NCI-H82 treated with DMSO at 0.1 percent for 48 hours (cell line): Measurements from ENCODE around the gene CHST11.

Experiments used
- DNase-seq: peaks from one replicate; lab custom pipeline; 2025; ENCODE audit not compliant: unreplicated experiment; lab: John Stamatoyannopoulos, UW

Gene CHST11

DNA sequence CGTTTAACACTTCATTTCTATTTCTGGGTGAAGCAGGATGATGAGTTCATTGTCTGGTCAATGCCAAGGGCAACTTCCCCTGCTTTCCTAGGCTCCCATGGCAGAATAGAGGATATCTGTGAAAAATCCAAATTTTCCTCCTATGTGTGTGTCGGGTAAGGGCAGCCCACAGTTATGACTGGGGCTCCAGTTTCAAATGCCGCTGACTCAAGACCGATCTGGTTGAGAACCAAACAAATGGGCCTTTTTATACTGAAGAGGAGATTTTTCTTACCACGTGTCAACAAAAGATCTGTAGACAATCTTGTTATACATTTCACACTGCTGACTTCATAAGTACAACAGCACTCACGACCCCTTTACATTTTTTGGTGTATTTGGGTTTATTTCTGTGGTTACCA is 120.8 kb downstream of the CHST11 start:
- no peak for DNase-seq

DNA sequence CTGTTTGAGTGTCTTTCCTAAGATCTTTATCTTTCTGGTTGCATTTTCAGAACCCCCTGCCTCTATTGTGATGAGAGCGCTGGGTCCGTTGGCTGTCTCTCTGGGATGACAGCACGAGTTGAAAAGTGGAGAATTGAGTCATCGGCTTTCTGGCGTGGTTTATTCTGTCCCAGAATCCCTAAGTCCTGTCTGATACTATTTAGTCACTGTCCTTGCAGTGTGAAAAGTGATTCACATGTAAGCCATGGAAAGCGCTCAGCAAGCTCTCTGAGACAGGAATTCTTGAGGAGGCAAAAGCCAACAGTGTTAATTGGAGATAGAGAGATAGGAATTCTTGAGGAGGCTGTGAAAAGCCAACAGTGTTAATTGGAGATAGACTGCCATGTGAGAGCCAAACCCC is 121.7 kb downstream of the CHST11 start:
- DNase-seq: no peak

DNA sequence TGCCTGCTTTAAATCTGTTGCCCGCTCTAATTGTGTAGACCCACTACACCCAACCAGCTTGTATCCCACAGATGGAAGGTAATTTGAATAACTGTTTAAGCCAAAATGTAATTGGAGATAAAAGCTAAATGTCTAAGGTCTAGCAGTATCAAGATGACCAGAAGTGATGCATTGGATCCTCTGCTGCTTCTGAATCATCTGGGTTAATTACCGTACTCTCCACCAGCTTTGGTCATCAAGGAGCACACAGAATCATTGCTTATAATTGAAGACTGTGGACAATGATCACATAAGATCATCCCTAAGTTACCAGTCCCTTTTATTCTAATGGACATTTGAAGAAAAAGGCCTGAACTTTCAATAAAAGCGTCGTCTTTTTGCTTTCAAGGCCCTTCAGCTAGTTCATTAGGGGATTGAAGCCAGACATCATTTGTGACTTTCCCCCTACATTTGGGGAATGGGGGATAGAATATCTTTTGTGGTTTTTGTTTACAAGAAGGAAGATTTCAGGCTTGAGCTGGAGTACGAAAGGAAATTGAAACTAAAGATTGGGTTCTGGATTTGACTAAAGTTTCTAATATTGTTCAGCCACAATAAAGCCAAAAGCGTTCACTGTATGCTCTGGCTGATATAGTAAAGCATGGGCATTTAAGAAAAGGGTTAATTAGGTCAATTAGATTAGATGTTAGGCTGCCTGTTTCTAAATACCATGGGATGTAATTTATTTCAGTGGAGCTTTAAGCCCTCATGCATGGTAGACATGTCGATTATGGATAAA is 123.2 kb downstream of the CHST11 start:
- no peak for DNase-seq

DNA sequence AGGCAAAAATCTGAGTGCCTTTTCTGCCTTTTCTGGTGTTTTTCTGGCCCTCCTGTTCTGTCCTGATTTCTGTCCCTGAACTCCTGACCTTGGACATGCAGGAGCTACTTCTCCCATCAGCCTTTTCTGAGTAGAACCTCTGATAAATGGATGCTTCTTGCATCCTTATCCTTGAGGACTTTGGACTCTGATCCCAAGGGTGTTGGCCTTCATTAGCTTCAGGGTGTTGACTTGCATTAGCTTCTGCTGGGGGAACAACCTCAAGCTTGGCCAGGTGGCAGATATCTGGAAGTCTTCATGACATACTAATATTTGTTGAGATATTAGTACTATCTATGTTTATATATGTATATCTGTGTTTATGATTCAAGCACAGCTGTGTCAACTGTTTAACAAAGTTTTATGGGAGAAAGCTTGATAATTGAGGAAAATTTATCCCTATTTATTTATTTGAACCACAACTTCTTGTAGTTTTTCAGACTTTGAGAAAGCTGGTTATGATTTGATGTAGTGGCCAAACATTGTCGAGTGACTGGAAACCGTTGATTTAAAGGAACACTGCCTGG is 124.3 kb downstream of the CHST11 start:
- DNase-seq: no peak

- no peak for DNase-seq
Measured at GRCh38 chr12:104582739-104583138, 126.0 kb downstream of the CHST11 start.

- no peak for DNase-seq
Measured at GRCh38 chr12:104583301-104583700, 126.6 kb downstream of the CHST11 start.

DNA sequence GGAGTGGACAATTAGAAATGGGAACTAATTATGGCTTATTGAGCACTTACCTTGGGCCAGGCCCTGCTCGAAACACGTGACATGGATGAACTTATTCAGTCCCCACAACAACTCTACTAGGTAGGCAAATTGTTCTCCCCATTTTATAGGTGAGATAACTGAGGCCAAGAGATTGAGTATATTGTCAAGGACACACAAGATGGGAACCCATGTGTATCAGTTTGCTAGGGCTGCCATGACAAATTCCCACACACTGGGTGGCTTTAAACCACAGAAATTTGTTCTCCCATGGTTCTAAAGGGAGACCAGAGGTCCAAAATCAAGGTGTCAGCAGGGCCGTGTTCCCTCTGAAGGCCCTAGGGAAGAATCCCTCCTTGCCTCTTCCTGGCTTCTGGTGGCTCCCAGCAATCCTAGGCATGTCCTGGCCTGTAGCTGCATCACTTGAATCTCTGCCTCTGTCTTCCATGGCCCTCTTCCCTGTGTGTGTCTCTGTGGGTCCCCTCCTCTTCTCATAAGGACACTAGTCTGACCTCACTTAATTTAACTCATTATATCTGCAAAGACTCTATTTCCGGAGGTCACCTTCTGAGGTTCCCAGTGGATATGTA is 128.8 kb downstream of the CHST11 start:
- DNase-seq: no peak

GRCh38 chr12:104586351-104586919 is 129.7 kb downstream of the CHST11 start:
- DNase-seq: no peak

DNA sequence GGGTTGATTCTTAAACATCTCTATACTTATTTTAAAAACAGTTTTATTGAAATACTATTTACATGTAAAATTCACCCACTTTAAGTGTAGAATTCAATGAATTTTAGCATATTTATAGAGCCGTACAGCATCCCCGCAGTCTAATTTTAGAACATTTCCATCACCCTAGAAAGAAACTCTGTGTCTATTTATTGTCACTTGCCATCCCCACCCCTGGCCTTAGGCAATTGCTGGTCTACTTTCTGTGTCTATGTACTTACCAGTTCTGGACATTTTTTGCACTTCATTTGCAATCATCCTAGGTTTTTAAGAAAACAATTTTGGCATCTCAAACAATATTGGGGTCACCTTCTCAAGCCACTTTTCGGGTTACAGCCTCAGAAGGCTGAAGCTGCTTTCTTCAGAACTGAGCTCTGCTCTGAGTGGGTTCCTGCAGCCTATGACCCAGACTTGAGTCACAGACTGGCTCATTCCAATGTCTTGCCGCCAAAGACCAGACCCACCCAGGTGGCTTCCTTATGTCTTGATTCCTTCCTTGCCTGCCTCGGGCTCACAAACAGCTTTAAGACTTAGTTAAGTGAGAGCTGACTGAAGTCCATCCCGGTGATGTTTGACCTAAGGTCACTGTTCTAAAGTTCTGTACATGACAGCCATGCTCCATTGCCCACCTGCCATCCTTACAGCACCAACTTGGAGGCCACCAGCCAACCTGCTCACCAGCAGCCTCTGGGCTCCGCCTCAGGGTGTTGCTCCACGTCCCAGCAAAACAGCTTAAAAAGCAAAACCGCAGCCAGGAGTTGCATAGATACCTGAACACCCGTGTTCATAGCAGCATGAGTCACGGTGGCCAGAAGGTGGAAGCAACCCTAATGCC is 131.5 kb downstream of the CHST11 start:
- no peak for DNase-seq

GRCh38 chr12:104588921-104589590 is 132.3 kb downstream of the CHST11 start:
- DNase-seq: no peak

GRCh38 chr12:104590022-104590421 is 133.3 kb downstream of the CHST11 start:
- DNase-seq: no peak

DNA sequence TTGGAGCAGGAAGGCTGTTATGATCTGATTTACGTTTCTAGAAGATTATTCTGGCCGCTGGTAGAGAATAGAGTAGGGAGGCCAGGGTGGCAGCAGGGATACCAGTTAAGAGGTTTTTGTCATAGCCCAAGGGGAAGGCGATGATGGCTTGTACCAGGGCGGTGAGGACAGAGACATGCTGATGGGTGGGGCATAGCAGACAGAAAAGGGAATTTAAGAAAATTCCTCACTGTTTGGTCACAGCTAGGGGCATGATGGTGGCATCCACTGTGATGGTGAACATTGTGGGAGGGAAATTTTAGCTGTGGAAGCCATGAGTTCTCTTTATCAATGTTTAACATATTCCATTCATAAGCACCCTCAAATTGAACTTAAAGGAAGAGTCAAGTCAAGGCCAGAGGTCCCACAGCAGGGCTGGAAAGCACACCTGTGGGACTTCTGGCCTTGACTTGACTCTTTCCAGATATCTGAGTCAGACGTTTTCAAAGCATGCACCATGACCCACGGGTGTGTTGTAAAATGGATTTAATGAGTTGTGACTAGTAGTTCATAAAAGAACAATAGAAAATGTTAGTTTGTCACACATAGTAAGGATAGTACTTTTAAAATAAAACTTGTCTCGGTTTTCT is 134.6 kb downstream of the CHST11 start:
- no peak for DNase-seq

- no peak for DNase-seq
Measured at GRCh38 chr12:104593482-104593881, 136.7 kb downstream of the CHST11 start.

DNA sequence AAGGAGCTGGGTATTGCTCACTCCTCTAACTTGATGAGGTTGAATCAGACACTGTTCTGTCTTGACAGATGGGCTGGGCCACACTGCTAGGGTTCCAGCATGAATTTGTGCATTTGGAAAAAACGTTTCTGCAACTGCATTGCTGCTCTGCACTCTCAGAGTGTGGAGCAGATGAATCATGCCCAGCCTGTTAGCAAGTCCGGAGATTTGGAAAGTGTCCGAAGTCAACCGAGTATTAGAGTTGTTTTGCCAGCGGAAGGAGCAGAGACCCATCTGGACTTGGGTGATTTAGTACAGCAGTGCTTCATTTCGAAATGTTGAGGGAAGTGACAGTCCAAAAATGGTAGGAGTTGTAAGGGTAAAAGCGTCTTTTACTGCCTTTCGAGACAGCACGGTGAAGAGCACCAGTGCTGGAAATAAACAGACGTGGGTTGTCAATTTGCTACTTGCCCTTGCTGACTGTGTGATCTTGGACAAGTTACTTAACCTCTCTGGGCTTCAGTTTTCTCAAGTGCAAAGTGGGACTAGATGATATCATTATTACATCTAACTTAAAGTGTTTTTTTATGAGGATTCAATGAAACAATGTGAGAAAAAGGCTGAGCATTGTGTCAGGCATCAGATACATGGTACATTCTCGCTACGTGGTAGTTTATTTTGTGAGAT is 139.5 kb downstream of the CHST11 start:
- DNase-seq: no peak

DNA sequence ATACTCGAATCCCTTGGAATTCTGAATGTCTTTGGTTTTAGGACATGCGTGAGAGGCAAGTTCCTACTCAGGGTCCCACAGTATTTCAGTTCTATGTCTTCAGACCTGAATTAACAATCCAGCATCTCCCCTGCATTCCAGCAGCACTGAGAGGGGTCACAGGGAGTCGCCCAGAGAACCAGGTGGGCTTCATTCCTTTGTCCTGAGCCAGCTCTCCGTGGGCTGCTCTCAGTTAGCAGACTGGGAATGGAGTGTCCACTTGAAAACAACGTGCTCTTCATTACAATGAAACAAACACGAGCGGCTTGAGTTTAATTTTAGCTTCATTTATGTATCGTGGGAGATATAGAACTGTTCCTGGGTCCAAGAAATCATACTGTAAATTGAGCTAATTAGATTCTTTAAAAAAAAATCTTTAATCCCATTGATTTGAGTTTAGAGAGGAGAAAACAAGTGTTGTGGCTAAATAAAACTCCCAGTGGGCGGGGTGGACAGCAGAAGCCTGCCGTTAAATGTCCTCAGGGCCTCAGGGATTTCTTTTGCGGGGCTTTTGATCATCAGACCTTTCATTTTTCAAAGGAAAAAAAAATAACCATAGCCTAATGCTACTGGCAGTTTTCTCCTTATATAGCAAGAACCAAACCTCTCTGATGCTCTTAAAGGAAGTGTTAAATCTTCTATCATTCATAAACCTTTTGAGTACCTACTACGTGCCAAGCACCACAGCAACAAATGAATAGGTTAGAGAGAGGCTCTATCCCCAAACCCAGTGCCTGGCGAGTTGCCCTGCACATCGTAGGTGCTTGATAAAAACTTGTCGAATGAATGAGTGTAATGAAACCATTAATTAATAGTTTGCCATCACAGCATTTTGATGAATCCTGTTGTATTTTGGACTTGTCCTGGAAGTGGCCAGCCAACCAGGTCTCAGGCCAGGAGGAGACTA is 140.4 kb downstream of the CHST11 start:
- no peak for DNase-seq

GRCh38 chr12:104598342-104599271 is 141.9 kb downstream of the CHST11 start:
- DNase-seq: no peak

GRCh38 chr12:104599272-104600035 is 142.7 kb downstream of the CHST11 start:
- DNase-seq: no peak
